Dendritic cell treated with granulocyte-macrophage colony-stimulating factor and Interleukin-4, amounts not matched to agents 40 ng/mL and 50 ng/mL, for 4 days (primary cell): Measurements from ENCODE around the gene SNX19.

Source experiments
- H3K27ac Mint-ChIP-seq: one replicate; pipeline ENCODE4 v1.8.0; 2022; ENCODE audit warnings: mild to moderate bottlenecking, mixed read lengths
- H3K27me3 Mint-ChIP-seq: one replicate; pipeline ENCODE4 v1.8.0; 2022; ENCODE audit warnings: mild to moderate bottlenecking, mixed read lengths
- H3K36me3 Mint-ChIP-seq: one replicate; pipeline ENCODE4 v1.8.0; 2022; ENCODE audit warnings: low read depth, mixed read lengths
- H3K4me1 Mint-ChIP-seq: one replicate; pipeline ENCODE4 v1.8.0; 2022; ENCODE audit warnings: low read depth, mixed read lengths
- H3K4me3 Mint-ChIP-seq: one replicate; pipeline ENCODE4 v1.8.0; 2022; ENCODE audit warnings: mild to moderate bottlenecking, moderate library complexity, mixed read lengths
- H3K9me3 Mint-ChIP-seq: one replicate; pipeline ENCODE4 v1.8.0; 2022; ENCODE audit warnings: mixed read lengths
- intact Hi-C: fragments of 100-400 bp; cut with micrococcal nuclease; formaldehyde crosslinking; loops from one replicate; pipeline ENCODE4 v1.15.0; 2022

The SNX19 gene

DNA sequence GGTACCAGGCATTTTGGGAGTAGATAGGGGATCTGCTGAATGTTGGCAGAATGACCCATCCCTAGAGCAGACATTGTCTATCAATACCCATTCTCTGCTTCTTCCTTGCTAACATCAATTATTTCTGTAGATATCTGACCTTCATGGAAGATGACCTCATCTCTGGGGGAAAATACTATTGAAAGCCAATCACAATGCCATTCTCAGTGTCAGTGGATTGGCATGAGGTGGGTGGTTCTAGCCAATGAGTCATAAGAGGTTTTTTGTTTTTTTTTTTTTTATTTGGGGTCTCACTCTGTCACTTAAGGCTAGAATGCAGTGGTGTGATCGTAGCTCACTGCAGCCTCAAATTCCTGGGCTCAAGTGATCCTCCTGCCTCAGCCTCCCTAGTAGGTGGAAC is 42.5 kb downstream of the SNX19 start:
- Mint-ChIP-seq H3K27ac (no peak overlapping the region), H3K9me3 (no peaks in the 10 kb centered on the region), H3K4me3 (no peak overlapping the region), H3K27me3 (no peaks in the 10 kb centered on the region), H3K4me1 (no peaks in the 10 kb centered on the region), H3K36me3 (peaks cover 97% of the 10 kb centered on the region)
- intact Hi-C loops, result no loop called here

GRCh38 chr11:130872981-130873380 is 43.3 kb downstream of the SNX19 start:
- H3K4me1 Mint-ChIP-seq, result no peaks in the 10 kb centered on the region
- H3K4me3 Mint-ChIP-seq, result no peak overlapping the region
- intact Hi-C loops, result no loop called here
- H3K36me3 Mint-ChIP-seq, result peaks cover 97% of the 10 kb centered on the region
- H3K9me3 Mint-ChIP-seq, result no peaks in the 10 kb centered on the region
- no peak overlapping the region for H3K27ac Mint-ChIP-seq
- H3K27me3 Mint-ChIP-seq, result no peaks in the 10 kb centered on the region

DNA sequence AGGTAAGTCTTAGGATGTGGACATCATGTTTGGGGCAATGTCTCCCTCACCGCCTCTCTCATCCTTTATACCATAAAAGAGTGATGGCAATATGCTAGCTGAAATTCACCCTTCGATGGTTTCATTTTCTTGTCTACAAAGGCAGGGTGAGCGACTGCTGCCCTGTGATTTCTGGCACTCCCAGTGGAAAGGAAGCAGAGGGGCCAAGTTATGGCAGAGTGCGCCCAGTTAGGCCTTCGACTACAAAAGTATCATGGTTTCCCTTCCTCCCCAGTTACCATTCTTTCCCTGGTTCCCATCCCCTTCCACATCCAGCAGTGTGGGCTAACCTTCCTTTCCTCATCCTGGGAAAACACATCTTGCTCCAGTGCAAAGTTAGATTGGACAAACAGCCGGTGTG is 43.8 kb downstream of the SNX19 start:
- no peaks in the 10 kb centered on the region for H3K9me3 Mint-ChIP-seq
- H3K36me3 Mint-ChIP-seq, result peaks cover 95% of the 10 kb centered on the region
- no peaks in the 10 kb centered on the region for H3K27me3 Mint-ChIP-seq
- intact Hi-C loops, result no loop called here
- no peak overlapping the region for H3K27ac Mint-ChIP-seq
- no peaks in the 10 kb centered on the region for H3K4me1 Mint-ChIP-seq
- no peak overlapping the region for H3K4me3 Mint-ChIP-seq

- intact Hi-C loops, result no loop called here
- no peaks in the 10 kb centered on the region for H3K4me1 Mint-ChIP-seq
- peaks cover 91% of the 10 kb centered on the region for H3K36me3 Mint-ChIP-seq
- H3K4me3 Mint-ChIP-seq, result no peak overlapping the region
- no peaks in the 10 kb centered on the region for H3K27me3 Mint-ChIP-seq
- H3K9me3 Mint-ChIP-seq, result no peaks in the 10 kb centered on the region
- no peak overlapping the region for H3K27ac Mint-ChIP-seq
These were observed 44.2 kb downstream of the SNX19 start for GRCh38 chr11:130872102-130872501.

DNA sequence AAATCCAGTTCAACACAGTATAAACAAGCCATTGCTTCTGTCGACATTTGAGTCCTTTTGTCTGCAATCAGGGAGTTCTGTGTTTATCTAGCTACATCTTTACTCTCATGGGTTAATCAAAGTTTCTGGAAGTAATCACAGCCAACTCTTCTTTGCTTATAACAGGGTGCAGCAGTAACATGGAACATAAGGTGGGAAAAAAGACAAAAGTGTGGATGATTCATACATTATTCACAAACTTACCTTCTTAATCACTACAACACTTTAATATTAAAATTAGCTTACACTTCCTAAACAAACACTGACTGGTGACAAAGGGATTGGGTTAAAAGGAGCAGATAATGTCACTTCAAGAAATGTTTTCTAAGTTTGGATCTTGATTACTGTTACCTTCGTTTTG is 44.7 kb downstream of the SNX19 start:
- no peak overlapping the region for H3K27ac Mint-ChIP-seq
- H3K9me3 Mint-ChIP-seq, result no peaks in the 10 kb centered on the region
- no peaks in the 10 kb centered on the region for H3K27me3 Mint-ChIP-seq
- no peaks in the 10 kb centered on the region for H3K4me1 Mint-ChIP-seq
- H3K36me3 Mint-ChIP-seq, result peaks cover 86% of the 10 kb centered on the region
- no peak overlapping the region for H3K4me3 Mint-ChIP-seq
- intact Hi-C loops, result no loop called here

- Mint-ChIP-seq H3K4me3 (no peak overlapping the region), H3K27me3 (no peaks in the 10 kb centered on the region), H3K36me3 (peaks cover 59% of the 10 kb centered on the region), H3K4me1 (no peaks in the 10 kb centered on the region), H3K27ac (no peak overlapping the region), H3K9me3 (no peaks in the 10 kb centered on the region)
- intact Hi-C loops, result no loop called here
These were observed 47.4 kb downstream of the SNX19 start for GRCh38 chr11:130868721-130869390.

- intact Hi-C loops, result no loop called here
- no peak overlapping the region for H3K27ac Mint-ChIP-seq
These were observed 48.1 kb downstream of the SNX19 start for GRCh38 chr11:130868086-130868710.

GRCh38 chr11:130866831-130867230 is 49.4 kb downstream of the SNX19 start:
- Mint-ChIP-seq H3K9me3 (no peaks in the 10 kb centered on the region), H3K4me1 (peaks cover 5% of the 10 kb centered on the region), H3K27me3 (no peaks in the 10 kb centered on the region), H3K36me3 (peaks cover 45% of the 10 kb centered on the region), H3K4me3 (no peak overlapping the region), H3K27ac (no peak overlapping the region)
- intact Hi-C loops, result no loop called here

More at GRCh38 chr11:130868086-130868710, 48.1 kb downstream of the SNX19 start:
- Mint-ChIP-seq H3K4me3 (no peak overlapping the region), H3K27me3 (no peaks in the 10 kb centered on the region), H3K4me1 (no peaks in the 10 kb centered on the region), H3K36me3 (peaks cover 52% of the 10 kb centered on the region), H3K9me3 (no peaks in the 10 kb centered on the region)

- Mint-ChIP-seq H3K9me3 (no peaks in the 10 kb centered on the region), H3K4me1 (peaks cover 8% of the 10 kb centered on the region), H3K27ac (no peak overlapping the region), H3K27me3 (no peaks in the 10 kb centered on the region), H3K4me3 (no peak overlapping the region), H3K36me3 (peaks cover 34% of the 10 kb centered on the region)
- intact Hi-C loops, result no loop called here
These were observed 50.5 kb downstream of the SNX19 start for GRCh38 chr11:130865774-130866114.

DNA sequence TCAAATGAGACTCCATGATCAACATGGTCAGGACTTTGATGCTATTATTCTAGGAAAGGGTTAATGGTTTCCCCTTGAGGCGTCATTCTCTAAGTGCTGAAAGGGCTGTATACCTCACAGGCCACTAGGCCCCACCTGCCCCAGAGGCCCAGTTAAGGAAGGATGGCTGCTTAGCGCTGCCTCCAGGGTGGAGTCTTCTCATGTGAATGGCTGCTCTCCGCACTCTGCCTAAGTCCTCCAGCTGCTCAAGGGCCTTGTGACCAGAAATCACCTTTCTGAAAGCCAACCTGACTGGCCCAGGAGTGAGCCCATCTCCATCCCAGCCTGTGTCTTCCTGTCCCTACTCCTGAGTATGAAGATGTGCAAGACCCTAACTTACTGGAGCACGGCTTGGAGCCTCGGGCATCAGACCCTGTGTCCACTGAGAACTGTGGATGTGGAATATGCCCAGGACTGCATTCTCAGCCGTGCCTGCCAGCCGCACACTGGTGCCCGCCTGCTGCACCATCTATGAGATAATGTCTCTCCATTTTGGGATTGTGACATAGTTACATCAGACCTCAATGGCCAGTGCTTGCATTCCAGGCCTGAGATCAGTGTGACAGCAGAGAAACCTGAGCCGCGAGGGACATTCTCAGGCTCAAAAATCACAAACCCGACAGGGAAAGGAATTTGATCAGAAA is 51.0 kb downstream of the SNX19 start:
- peaks cover 8% of the 10 kb centered on the region for H3K4me1 Mint-ChIP-seq
- intact Hi-C loops, result no loop called here
- H3K9me3 Mint-ChIP-seq, result no peaks in the 10 kb centered on the region
- H3K4me3 Mint-ChIP-seq, result no peak overlapping the region
- H3K27ac Mint-ChIP-seq, result no peak overlapping the region
- peaks cover 29% of the 10 kb centered on the region for H3K36me3 Mint-ChIP-seq
- H3K27me3 Mint-ChIP-seq, result no peaks in the 10 kb centered on the region

DNA sequence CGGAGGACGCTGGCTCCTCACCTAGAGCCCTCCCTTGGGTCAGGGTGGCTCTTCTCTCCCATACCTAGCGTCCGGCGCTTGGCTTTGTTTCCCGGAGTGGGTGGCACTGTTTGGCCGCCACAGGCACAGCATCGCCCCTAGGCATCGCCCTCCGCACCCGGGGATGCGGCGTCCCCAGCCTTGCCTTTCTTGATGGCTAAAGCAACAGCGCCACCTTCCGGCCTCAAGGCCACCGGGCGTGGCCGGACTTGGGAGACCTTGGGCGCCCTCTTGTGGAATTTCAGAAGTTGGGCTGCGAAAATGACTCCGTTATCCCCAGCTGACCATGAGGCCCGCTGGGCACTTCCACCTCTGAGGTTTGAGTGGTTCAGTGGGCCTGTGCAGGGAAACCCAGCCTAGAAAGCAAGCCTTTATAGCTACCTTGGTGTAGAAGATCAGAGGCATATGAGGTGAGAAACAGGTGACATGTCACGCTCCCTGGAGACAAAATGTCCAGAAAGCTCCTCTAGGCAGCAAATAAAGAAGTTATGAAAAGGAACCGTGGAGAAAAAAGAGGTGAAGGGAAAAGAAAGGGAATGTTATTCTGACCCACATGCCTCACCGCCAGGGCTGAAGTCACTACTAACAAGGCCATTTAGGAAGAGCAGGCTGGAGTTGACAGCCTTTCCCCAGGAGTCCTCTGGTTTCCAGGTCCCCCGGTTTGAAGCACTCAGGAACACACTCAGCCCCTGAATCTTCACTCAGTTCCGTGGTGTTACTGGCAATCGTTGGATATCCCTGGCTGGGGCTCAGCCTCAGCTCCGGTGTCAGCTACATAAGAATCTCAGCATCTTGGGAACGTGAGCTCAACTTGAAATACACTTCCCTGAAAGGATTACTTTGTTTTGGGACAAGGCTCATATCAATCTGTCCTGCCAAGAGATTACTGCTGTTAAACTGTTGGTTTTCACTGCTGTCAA is 54.1 kb downstream of the SNX19 start:
- intact Hi-C loops, result loop anchor here (1.0 to 5.0 kb wide), 2 partner anchors 427 to 650 kb away; no protein-coding TSS in a partner anchor
- H3K27me3 Mint-ChIP-seq, result no peaks in the 10 kb centered on the region
- H3K9me3 Mint-ChIP-seq, result no peaks in the 10 kb centered on the region
- H3K27ac Mint-ChIP-seq, result no peak overlapping the region
- H3K4me3 Mint-ChIP-seq, result no peak overlapping the region
- peaks cover 8% of the 10 kb centered on the region for H3K4me1 Mint-ChIP-seq
- peaks cover 5% of the 10 kb centered on the region for H3K36me3 Mint-ChIP-seq

- H3K27ac Mint-ChIP-seq, result no peak overlapping the region
- peaks cover 8% of the 10 kb centered on the region for H3K4me1 Mint-ChIP-seq
- H3K9me3 Mint-ChIP-seq, result no peaks in the 10 kb centered on the region
- H3K4me3 Mint-ChIP-seq, result no peak overlapping the region
- H3K27me3 Mint-ChIP-seq, result no peaks in the 10 kb centered on the region
- intact Hi-C loops, result loop anchor here (5.0 kb wide), 1 partner anchor 649 kb away; no protein-coding TSS in a partner anchor
- H3K36me3 Mint-ChIP-seq, result peaks cover 5% of the 10 kb centered on the region
These were observed 55.0 kb downstream of the SNX19 start for GRCh38 chr11:130861283-130861682.

DNA sequence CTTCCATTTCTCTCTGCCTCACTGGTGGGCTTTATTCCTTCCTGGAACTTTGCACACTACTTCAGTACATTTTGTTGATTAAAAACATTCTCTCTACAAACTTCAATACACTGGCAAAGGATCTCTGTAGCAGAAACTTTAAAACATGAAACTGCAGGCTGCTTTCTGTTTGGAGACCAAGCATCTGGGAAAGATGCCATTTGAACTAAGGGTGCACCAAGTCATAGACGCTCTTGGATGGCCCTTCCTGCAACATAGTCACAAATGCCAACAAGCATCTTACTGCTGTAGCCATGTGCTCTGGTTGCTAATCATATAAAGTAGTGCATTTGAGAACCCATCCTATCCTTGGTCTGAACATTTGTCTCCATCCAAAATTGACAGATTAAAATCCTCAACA is 56.4 kb downstream of the SNX19 start:
- intact Hi-C loops, result loop anchor here (5.0 kb wide), 1 partner anchor 648 kb away; no protein-coding TSS in a partner anchor
- Mint-ChIP-seq H3K27ac (no peak overlapping the region), H3K27me3 (no peaks in the 10 kb centered on the region), H3K4me3 (no peak overlapping the region), H3K4me1 (peaks cover 8% of the 10 kb centered on the region), H3K9me3 (no peaks in the 10 kb centered on the region), H3K36me3 (peaks cover 5% of the 10 kb centered on the region)
